Colonic mucosa (tissue), 4 donors: ENCODE measurements around the gene TMEM200A. TPM values are rescaled to one million over a fixed set of nuclear protein-coding genes. Genes with fewer than 3 reads are reported as not detected.

Experiments
- DNase-seq: peaks from one replicate; pipeline ENCODE4 v3.0.0-alpha.2; 2020
- H3K27ac ChIP-seq: fragments of 200-600 bp; one replicate; pipeline ENCODE4 v1.8.0; 2021
- H3K27me3 ChIP-seq: fragments of 200-600 bp; one replicate; pipeline ENCODE4 v1.8.0; 2021
- H3K36me3 ChIP-seq: fragments of 200-600 bp; one replicate; pipeline ENCODE4 v1.8.0; 2021
- H3K4me1 ChIP-seq: fragments of 200-600 bp; one replicate; pipeline ENCODE4 v1.8.0; 2021; ENCODE audit warnings: mild to moderate bottlenecking
- H3K4me3 ChIP-seq: fragments of 200-600 bp; one replicate; pipeline ENCODE4 v1.8.0; 2021
- H3K9ac ChIP-seq, 2 donors: one replicate each; pipeline ENCODE4 v1.7.0; 2013; ENCODE audit warnings: control low read depth in 2 of 2, low read depth in 2 of 2, low read length in 2 of 2
- H3K9me3 ChIP-seq: fragments of 200-600 bp; one replicate; pipeline ENCODE4 v1.8.0; 2021
- CTCF ChIP-seq: fragments of 200-600 bp; IDR thresholded peaks from one replicate; pipeline ENCODE4 v1.8.0; 2022; ENCODE audit warnings: antibody characterized with exemption, mild to moderate bottlenecking
- intact Hi-C: fragments of 100-400 bp; cut with DNase I; formaldehyde crosslinking; loops from one replicate; pipeline ENCODE4 v1.14.1; 2022
- total RNA-seq, 2 donors: library from RNA; stranded (reverse); fragmentation: NEBNext Ultra II Directional in 1 of 2; extraction: Animal tissue kit (Norgen Biotek cat#: 25700) in 1 of 2; gene quantifications; one replicate each; pipeline ENCODE4 v1.2.1, GENCODE V29; 2021
- donor health status: healthy.
- donor health status: DM: no; HTN: no; CAD: no.
- donor health status: DM: no; HTN: no; CAD: no.

Gene TMEM200A
- total RNA-seq, 2 donors from 2014 or later: 20.4 to 51.4 TPM

GRCh38 chr6:130421585-130421984, 55.8 kb downstream of the TMEM200A start:
- intact Hi-C loops: no loop called here
- Histone ChIP-seq H3K27me3 (no peaks in the 10 kb centered on the region), H3K4me1 (no peaks in the 10 kb centered on the region), H3K4me3 (no peak overlapping the region), H3K9me3 (no peaks in the 10 kb centered on the region), H3K36me3 (no peaks in the 10 kb centered on the region), H3K9ac (no peak overlapping the region), H3K27ac (no peak overlapping the region)
- TF ChIP-seq CTCF: no peak
- DNase-seq: no peak

GRCh38 chr6:130423044-130423443, 57.2 kb downstream of the TMEM200A start:
- Histone ChIP-seq H3K36me3 (no peaks in the 10 kb centered on the region), H3K4me1 (no peaks in the 10 kb centered on the region), H3K27ac (no peak overlapping the region), H3K27me3 (no peaks in the 10 kb centered on the region), H3K4me3 (no peak overlapping the region), H3K9me3 (no peaks in the 10 kb centered on the region), H3K9ac (no peak overlapping the region)
- DNase-seq: no peak
- TF ChIP-seq CTCF: no peak
- intact Hi-C loops: no loop called here

GRCh38 chr6:130424710-130425109, 58.9 kb downstream of the TMEM200A start:
- no peak overlapping the region for H3K27ac ChIP-seq
- no peak for DNase-seq
- intact Hi-C loops: no loop called here
- no peaks in the 10 kb centered on the region for H3K9me3 ChIP-seq
- H3K36me3 ChIP-seq: no peaks in the 10 kb centered on the region
- no peaks in the 10 kb centered on the region for H3K27me3 ChIP-seq
- no peaks in the 10 kb centered on the region for H3K4me1 ChIP-seq
- no peak overlapping the region for H3K4me3 ChIP-seq
- TF ChIP-seq CTCF: no peak
- H3K9ac ChIP-seq: no peak overlapping the region

- no peak overlapping the region for H3K4me3 ChIP-seq
These were observed 59.7 kb downstream of the TMEM200A start for GRCh38 chr6:130425537-130425936.

GRCh38 chr6:130426066-130426721, 60.4 kb downstream of the TMEM200A start:
- Histone ChIP-seq H3K27ac (no peak overlapping the region), H3K36me3 (no peaks in the 10 kb centered on the region), H3K4me3 (no peak overlapping the region), H3K4me1 (no peaks in the 10 kb centered on the region), H3K9ac (no peak overlapping the region), H3K9me3 (no peaks in the 10 kb centered on the region), H3K27me3 (no peaks in the 10 kb centered on the region)
- no peak for TF ChIP-seq CTCF
- DNase-seq: no peak
- intact Hi-C loops: no loop called here

More at GRCh38 chr6:130425537-130425936, 59.7 kb downstream of the TMEM200A start:
- no peaks in the 10 kb centered on the region for H3K9me3 ChIP-seq
- no peak overlapping the region for H3K27ac ChIP-seq
- no peak for DNase-seq
- H3K27me3 ChIP-seq: no peaks in the 10 kb centered on the region
- TF ChIP-seq CTCF: no peak
- no peak overlapping the region for H3K9ac ChIP-seq
- intact Hi-C loops: no loop called here
- H3K36me3 ChIP-seq: no peaks in the 10 kb centered on the region
- H3K4me1 ChIP-seq: no peaks in the 10 kb centered on the region
